Heart left ventricle (tissue), 16 donors: ENCODE results near the gene CCDC85C. TPM values are rescaled to one million over a fixed set of nuclear protein-coding genes. Genes with fewer than 3 reads are reported as not detected.

Experiments
- ATAC-seq, 4 donors: fragments of 200-7000 bp; cut with Tn5 transposase; one replicate each; pipeline ENCODE4 v1.9.1; 2020 to 2022; ENCODE audit warnings: moderate library complexity in 4 of 4, mild to moderate bottlenecking in 3 of 4, moderate number of reproducible peaks in 1 of 4
- DNase-seq, 5 donors: peaks; one replicate each; pipeline ENCODE4 v3.0.0-alpha.2; 2020
- H3K27ac ChIP-seq, 12 donors: fragments of 200-600 bp; sonication (generic) in 4 of 12; one replicate each; pipeline versions ENCODE4 v1.5.0 to v1.8.0; 2016 to 2022; ENCODE audit warnings: mild to moderate bottlenecking in 2 of 12
- H3K27me3 ChIP-seq, 9 donors: fragments of 200-600 bp; sonication (generic) in 2 of 9; one replicate each; pipeline versions ENCODE4 v1.5.1 to v1.8.0; 2016 to 2022; ENCODE audit warnings: mild to moderate bottlenecking in 3 of 9
- H3K36me3 ChIP-seq, 9 donors: fragments of 200-600 bp; sonication (generic) in 2 of 9; one replicate each; pipeline versions ENCODE4 v1.5.0 to v1.8.0; 2018 to 2022; ENCODE audit warnings: mild to moderate bottlenecking in 2 of 9
- H3K4me1 ChIP-seq, 12 donors: fragments of 200-600 bp; sonication (generic) in 4 of 12; one replicate each; pipeline versions ENCODE4 v1.5.0 to v1.8.0; 2016 to 2022; ENCODE audit warnings: mild to moderate bottlenecking in 3 of 12
- H3K4me3 ChIP-seq, 12 donors: fragments of 200-600 bp; sonication (generic) in 4 of 12; one replicate each; pipeline versions ENCODE4 v1.5.0 to v1.8.0; 2017 to 2022; ENCODE audit warnings: mild to moderate bottlenecking in 9 of 12, moderate library complexity in 4 of 12
- H3K9me3 ChIP-seq, 12 donors: fragments of 200-600 bp; sonication (generic) in 4 of 12; one replicate each; pipeline versions ENCODE4 v1.5.0 to v1.8.0; 2016 to 2022; ENCODE audit warnings: mild to moderate bottlenecking in 1 of 12
- CTCF ChIP-seq, 12 donors: fragments of 200-600 bp; sonication (generic) in 4 of 12; IDR thresholded peaks; one replicate each; pipeline versions ENCODE4 v1.5.0 to v1.8.0; 2018 to 2022; ENCODE audit warnings: antibody characterized with exemption in 12 of 12, mild to moderate bottlenecking in 5 of 12
- POLR2A ChIP-seq, 2 donors: fragments of 450-650 bp; IDR thresholded peaks; one replicate each; pipeline ENCODE4 v1.6.1; 2017; ENCODE audit warnings: antibody characterized with exemption in 2 of 2, mild to moderate bottlenecking in 2 of 2, moderate library complexity in 2 of 2
- WGBS, 4 donors: extraction: QIAGEN DNeasy Blood & Tissue Kit in 2 of 4; methylation state at CpG; one replicate each; pipeline versions ENCODE4 v1.1.5 to v1.1.7; 2013 to 2018; 5-methylcytosine and 5-hydroxymethylcytosine counted together
- intact Hi-C, 10 donors: fragments of 100-400 bp; cut with DNase I; formaldehyde crosslinking; loops; one replicate each; pipeline versions ENCODE4 v1.11.1 to v1.14.2; 2022
- polyA plus RNA-seq, 2 donors: library from polyadenylated mRNA; stranded (reverse); fragments of 200-250 nt; gene quantifications; one replicate each; pipeline ENCODE4 v1.2.3, GENCODE V29; 2013
- total RNA-seq, 9 donors: library from RNA; depleted of rRNA in 2 of 9; stranded (reverse); fragments of >200 nt in 2 of 9; fragmentation: NEBNext Ultra II Directional in 3 of 9; extraction: Animal tissue kit (Norgen Biotek cat#: 25700) in 3 of 9; gene quantifications; one replicate each; pipeline versions ENCODE4 v1.1.0 to v1.2.4, GENCODE V29; 2016 to 2023
- donor health status: ischemic (EF 13 %, LVEDD 7.1; RV severe dilation, severe dysfunction).
- donor health status: healthy with polysubstance abuse.
- donor health status: DM: no; HTN: yes; CAD: no.
- donor health status: DM: no; HTN: no; CAD: no.
- donor health status: ischemic (EF 25% LVEDD 6.9; RV normal size, moderate dysfunction).
- donor health status: ischemic (EF 25% LVEDD 5.7; RV mildly dilated, moderate dysfunction).
- donor health status: healthy.
- donor health status: DM: yes; HTN: yes; CAD: no.
- donor health status: ischemic (EF 35%, LVEDD 5.7; RV mildly dilated, moderate dysfunction).
- donor health status: nonischemic (EF 11% LVEDD 7.7; RV severe dilation, severe dysfunction).
- donor health status: DM: yes; HTN: yes; CAD: no.
- donor health status: PGD.
- donor health status: ischemic (EF 29% LVEDD 5.4; RV normal size, mild dysfunction).
- donor health status: nonischemic (EF 23%, LVEDD 6.1; RV moderate dilation, normal function).

The CCDC85C gene
- total and polyA plus RNA-seq, 11 donors = 22.5 to 45.4 (median 29.7) TPM

GRCh38 chr14:99616832-99617800 is 13.1 kb upstream of the CCDC85C start:
- 82 to 89% (median 84%) methylated on average over 16 of the region's 16 CpGs for WGBS, 4 donors
- H3K36me3 ChIP-seq = no peaks in the 10 kb centered on the region
- TF ChIP-seq CTCF (IDR thresholded peaks at IDR 0.05) (no peak), POLR2A (IDR thresholded peaks at IDR 0.05) (no peak)
- intact Hi-C loops = no loop called here
- H3K27me3 ChIP-seq = peaks cover 0 to 6% (median 0%) of the 10 kb centered on the region in 9 donors
- no peak overlapping the region for H3K4me3 ChIP-seq
- no peak for ATAC-seq
- H3K4me1 ChIP-seq = peaks cover 0 to 54% (median 19%) of the 10 kb centered on the region in 12 donors
- H3K9me3 ChIP-seq = no peaks in the 10 kb centered on the region
- H3K27ac ChIP-seq = no peak overlapping the region
- DNase-seq = no peak

- Histone ChIP-seq H3K4me3 (no peak overlapping the region), H3K27me3 (peaks cover 0 to 6% (median 0%) of the 10 kb centered on the region in 9 donors), H3K9me3 (no peaks in the 10 kb centered on the region), H3K27ac (peak overlapping the region in 4 of 12 donors; percentile 29 to 52 (median 52)), H3K36me3 (no peaks in the 10 kb centered on the region), H3K4me1 (peaks cover 0 to 54% (median 19%) of the 10 kb centered on the region in 12 donors)
- intact Hi-C loops = no loop called here
- WGBS, 4 donors = 39 to 50% (median 43%) methylated on average over 7 of the region's 7 CpGs
- no peak for DNase-seq
- no peak for ATAC-seq
- TF ChIP-seq POLR2A (IDR thresholded peaks at IDR 0.05) (no peak), CTCF (IDR thresholded peaks at IDR 0.05) (no peak)
These were observed 11.6 kb upstream of the CCDC85C start for GRCh38 chr14:99615497-99616157.

GRCh38 chr14:99612738-99613330 is 8.8 kb upstream of the CCDC85C start:
- intact Hi-C loops = no loop called here
- DNase-seq (no peak), ATAC-seq (peak in 2 of 4 donors; percentile 13 to 59)
- Histone ChIP-seq H3K4me1 (peaks cover 0 to 26% (median 9%) of the 10 kb centered on the region in 12 donors), H3K27ac (no peak overlapping the region), H3K9me3 (no peaks in the 10 kb centered on the region), H3K36me3 (no peaks in the 10 kb centered on the region), H3K27me3 (peaks cover 0 to 6% (median 0%) of the 10 kb centered on the region in 9 donors), H3K4me3 (no peak overlapping the region)
- WGBS, 4 donors = 74 to 85% (median 81%) methylated on average over 5 to 8 of the region's 8 CpGs
- no peak for TF ChIP-seq CTCF (IDR thresholded peaks at IDR 0.05)
- TF ChIP-seq POLR2A (IDR thresholded peaks at IDR 0.05) = no peak
